SU-DHL-6 (cell line): Measurements from ENCODE around the gene HNRNPH3.
A peak's percentile ranks its signal among the peaks of the same experiment; 100 is the strongest.

Experiments
- H2AFZ ChIP-seq: fragments of 200-600 bp; sonication (generic); 2 replicates; pipeline ENCODE4 v1.6.1; 2014; ENCODE audit warnings: low read depth, mild to moderate bottlenecking, moderate library complexity, mixed read lengths, antibody characterized with exemption, low read length; ENCODE audit not compliant: severe bottlenecking
- H3F3A ChIP-seq: fragments of 200-600 bp; shearing (Covaris generic); 2 replicates; pipeline ENCODE4 v1.6.0; 2016; ENCODE audit warnings: antibody characterized with exemption, mild to moderate bottlenecking; ENCODE audit not compliant: insufficient read depth
- H3K27ac ChIP-seq: fragments of 200-600 bp; sonication (generic); 2 replicates; pipeline ENCODE4 v1.5.1; 2016; ENCODE audit warnings: low read depth, mild to moderate bottlenecking, low read length, moderate library complexity, mixed read lengths
- H3K27me3 ChIP-seq: fragments of 200-600 bp; sonication (generic), shearing (Covaris generic); 2 replicates; pipeline ENCODE4 v1.6.0; 2014; ENCODE audit warnings: mild to moderate bottlenecking, low read length
- H3K36me3 ChIP-seq: fragments of 200-600 bp; sonication (generic); 2 replicates; pipeline ENCODE4 v1.6.1; 2014; ENCODE audit warnings: mild to moderate bottlenecking, low read length, mixed read lengths
- H3K4me2 ChIP-seq: fragments of 300-600, 200-600 bp; shearing (Covaris generic), sonication (generic); 2 replicates; pipeline ENCODE4 v1.6.0; 2014; ENCODE audit warnings: low read length, low read depth, mild to moderate bottlenecking; ENCODE audit not compliant: poor library complexity, severe bottlenecking
- H3K4me3 ChIP-seq: fragments of 200-600 bp; sonication (generic); 2 replicates; pipeline ENCODE4 v1.5.1; 2014; ENCODE audit warnings: antibody characterized with exemption, low read length, mild to moderate bottlenecking, mixed read lengths; ENCODE audit not compliant: insufficient read depth, poor library complexity, severe bottlenecking
- H3K79me2 ChIP-seq: fragments of 200-600 bp; sonication (generic); 2 replicates; pipeline ENCODE4 v1.6.1; 2014; ENCODE audit warnings: mild to moderate bottlenecking, low read length, moderate library complexity; ENCODE audit not compliant: insufficient read depth
- H3K9ac ChIP-seq: fragments of 200-600 bp; sonication (generic); 2 replicates; pipeline ENCODE4 v1.7.0; 2014; ENCODE audit warnings: mild to moderate bottlenecking, low read length
- H3K9me2 ChIP-seq: fragments of 200-600 bp; sonication (generic); replicated peaks from 2 replicates; pipeline ENCODE4 v1.6.1; 2014; ENCODE audit warnings: low read length; ENCODE audit not compliant: insufficient read depth
- H3K9me3 ChIP-seq: fragments of 200-600 bp; sonication (generic); 2 replicates; pipeline ENCODE4 v1.6.1; 2014; ENCODE audit warnings: low read length, mixed read lengths; ENCODE audit not compliant: insufficient read depth
- H4K20me1 ChIP-seq: fragments of 200-600 bp; sonication (generic); 2 replicates; pipeline ENCODE4 v1.6.1; 2014; ENCODE audit warnings: low read depth, mild to moderate bottlenecking, antibody characterized with exemption, low read length, moderate library complexity, mixed read lengths
- EZH2phosphoT487 ChIP-seq: fragments of 200-600 bp; sonication (generic), shearing (Covaris generic); conservative IDR thresholded peaks from 2 replicates; pipeline ENCODE4 v1.6.1; 2018; ENCODE audit warnings: mild to moderate bottlenecking, antibody characterized with exemption, low read length, moderate library complexity, mixed read lengths
- TF ChIP-seq, protein P1 (sequence below): fragments of 200-600 bp; sonication (generic); IDR thresholded peaks from one replicate; pipeline ENCODE4 v1.5.1; 2017; ENCODE audit warnings: antibody characterized with exemption, mild to moderate bottlenecking, low read length, moderate library complexity; ENCODE audit not compliant: insufficient read depth, poor library complexity, severe bottlenecking

The HNRNPH3 gene

DNA sequence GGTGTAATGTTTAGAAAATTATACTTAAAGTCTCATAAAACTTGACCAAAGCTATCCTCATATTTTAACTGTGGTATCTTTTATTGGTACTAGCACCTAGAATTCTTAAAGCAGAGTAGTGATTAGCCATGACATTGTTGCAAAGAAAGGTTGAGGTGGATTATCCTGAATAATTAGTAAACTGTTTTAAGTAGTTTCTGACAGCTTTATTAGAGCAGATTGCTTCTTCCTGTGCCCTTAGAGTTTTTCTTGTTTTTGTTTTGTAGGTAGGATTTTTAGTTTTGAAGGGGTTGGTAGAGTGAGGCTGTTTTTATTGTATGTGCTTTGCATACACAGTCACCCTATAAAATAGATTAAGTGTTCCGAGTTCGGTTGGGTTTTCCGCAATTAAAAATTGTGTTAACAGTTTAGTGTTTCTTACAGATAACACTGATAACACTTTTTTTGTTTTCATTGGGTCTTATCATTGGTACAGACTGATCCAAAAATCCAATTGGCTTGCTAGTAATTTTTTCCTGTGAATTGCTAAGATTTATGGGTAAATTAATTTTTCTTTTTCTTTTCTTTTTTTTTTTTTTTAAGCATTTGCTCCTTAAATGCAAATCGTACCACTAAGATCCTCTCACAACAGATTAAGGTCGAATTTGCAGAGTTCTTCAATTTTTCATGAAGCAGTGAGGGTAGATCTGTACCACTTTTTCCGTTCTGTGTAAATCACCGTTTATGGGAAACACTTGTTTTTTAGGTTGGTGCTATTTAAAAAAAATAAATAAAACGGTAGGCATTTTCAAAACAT, 3.0 kb downstream of the HNRNPH3 start:
- Histone ChIP-seq H3K9me2 (no peaks in the 10 kb centered on the region), H3K9ac (peak overlapping the region; percentile 99), H2AFZ (no peak overlapping the region), H3K9me3 (no peaks in the 10 kb centered on the region), H3K36me3 (peaks cover 56% of the 10 kb centered on the region), H3K27ac (peak overlapping the region; percentile 4; the same call in 1 of the 2 replicates), H3K79me2 (peaks cover 80% of the 10 kb centered on the region), H3F3A (peaks cover 32% of the 10 kb centered on the region), H3K4me2 (peak overlapping the region; percentile 95), H3K27me3 (no peaks in the 10 kb centered on the region), H4K20me1 (peaks cover 65% of the 10 kb centered on the region), H3K4me3 (peak overlapping the region; percentile 97)
- no peak for TF ChIP-seq EZH2phosphoT487
- TF ChIP-seq, protein P1, sequence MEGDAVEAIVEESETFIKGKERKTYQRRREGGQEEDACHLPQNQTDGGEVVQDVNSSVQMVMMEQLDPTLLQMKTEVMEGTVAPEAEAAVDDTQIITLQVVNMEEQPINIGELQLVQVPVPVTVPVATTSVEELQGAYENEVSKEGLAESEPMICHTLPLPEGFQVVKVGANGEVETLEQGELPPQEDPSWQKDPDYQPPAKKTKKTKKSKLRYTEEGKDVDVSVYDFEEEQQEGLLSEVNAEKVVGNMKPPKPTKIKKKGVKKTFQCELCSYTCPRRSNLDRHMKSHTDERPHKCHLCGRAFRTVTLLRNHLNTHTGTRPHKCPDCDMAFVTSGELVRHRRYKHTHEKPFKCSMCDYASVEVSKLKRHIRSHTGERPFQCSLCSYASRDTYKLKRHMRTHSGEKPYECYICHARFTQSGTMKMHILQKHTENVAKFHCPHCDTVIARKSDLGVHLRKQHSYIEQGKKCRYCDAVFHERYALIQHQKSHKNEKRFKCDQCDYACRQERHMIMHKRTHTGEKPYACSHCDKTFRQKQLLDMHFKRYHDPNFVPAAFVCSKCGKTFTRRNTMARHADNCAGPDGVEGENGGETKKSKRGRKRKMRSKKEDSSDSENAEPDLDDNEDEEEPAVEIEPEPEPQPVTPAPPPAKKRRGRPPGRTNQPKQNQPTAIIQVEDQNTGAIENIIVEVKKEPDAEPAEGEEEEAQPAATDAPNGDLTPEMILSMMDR: no peak

DNA sequence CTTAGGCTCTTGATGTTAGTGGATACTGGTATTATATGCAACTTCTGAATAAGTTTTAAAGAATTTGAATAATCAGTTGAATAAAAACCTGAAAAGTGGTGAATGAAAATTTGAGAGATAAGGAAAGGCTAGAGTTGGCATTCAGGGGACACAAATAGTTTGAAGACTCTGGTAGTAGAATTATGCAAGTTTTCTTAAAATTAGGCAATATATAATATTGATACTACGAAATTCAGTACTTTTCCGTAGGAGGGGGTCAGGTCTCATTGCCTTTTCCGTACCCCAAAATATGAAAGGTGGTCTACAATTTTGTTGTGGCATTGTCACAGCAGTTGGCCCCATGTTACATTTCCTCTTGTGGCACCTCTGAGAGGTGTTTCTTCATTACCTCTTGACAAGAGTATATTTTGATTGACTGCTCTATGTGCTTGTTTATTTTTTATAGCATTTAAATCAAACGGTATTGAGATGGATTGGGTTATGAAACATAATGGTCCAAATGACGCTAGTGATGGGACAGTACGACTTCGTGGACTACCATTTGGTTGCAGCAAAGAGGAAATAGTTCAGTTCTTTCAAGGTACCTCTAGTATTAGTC, 5.0 kb downstream of the HNRNPH3 start:
- Histone ChIP-seq H4K20me1 (peaks cover 76% of the 10 kb centered on the region), H2AFZ (no peak overlapping the region), H3K9me2 (no peaks in the 10 kb centered on the region), H3K4me3 (no peak overlapping the region), H3K27ac (no peak overlapping the region), H3K79me2 (peaks cover 98% of the 10 kb centered on the region), H3K9me3 (no peaks in the 10 kb centered on the region), H3F3A (peaks cover 48% of the 10 kb centered on the region), H3K4me2 (peak overlapping the region; percentile 95), H3K9ac (no peak overlapping the region), H3K36me3 (peaks cover 75% of the 10 kb centered on the region), H3K27me3 (no peaks in the 10 kb centered on the region)
- TF ChIP-seq, protein P1: no peak
- TF ChIP-seq EZH2phosphoT487: no peak

DNA sequence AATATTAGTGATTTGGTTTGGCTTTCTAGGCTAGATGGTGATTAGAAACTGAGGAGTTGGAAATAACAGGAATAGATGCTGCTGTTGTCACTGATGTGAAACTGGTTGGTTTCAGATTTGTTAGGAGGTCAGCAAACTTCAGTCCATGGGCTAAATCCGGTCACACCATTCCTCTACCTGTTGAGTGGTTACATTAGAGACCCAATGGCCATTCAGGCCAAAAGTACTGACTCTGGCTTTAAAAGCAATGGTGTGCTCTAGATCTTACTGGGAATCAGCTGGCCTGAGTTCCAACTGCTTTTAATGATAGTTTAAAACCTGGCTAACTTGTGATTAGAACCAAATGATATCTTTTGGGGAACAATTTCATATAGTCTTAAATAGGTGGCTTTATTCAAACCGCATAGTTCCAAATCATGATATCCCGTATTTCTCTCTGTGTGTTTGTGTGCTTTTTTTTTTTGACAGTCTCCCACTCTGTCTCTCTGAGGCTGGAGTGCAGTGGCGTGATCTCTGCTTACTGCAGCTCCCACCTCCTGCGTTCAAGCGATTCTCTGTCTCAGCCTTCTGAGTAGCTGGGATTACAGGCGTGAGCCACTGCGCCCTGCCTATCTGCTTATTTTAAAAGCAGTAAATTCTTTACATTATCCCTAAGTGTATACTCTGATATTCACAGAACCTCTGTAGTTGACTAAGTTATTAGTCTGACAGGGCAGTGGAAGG, 8.7 kb downstream of the HNRNPH3 start:
- Histone ChIP-seq H3K79me2 (peaks cover 66% of the 10 kb centered on the region), H3K9me3 (no peaks in the 10 kb centered on the region), H2AFZ (no peak overlapping the region), H3K9me2 (no peaks in the 10 kb centered on the region), H3F3A (peaks cover 77% of the 10 kb centered on the region), H3K9ac (no peak overlapping the region), H3K4me3 (no peak overlapping the region), H3K27ac (no peak overlapping the region), H3K27me3 (no peaks in the 10 kb centered on the region), H3K36me3 (peaks cover 93% of the 10 kb centered on the region), H3K4me2 (no peak overlapping the region), H4K20me1 (peaks cover 65% of the 10 kb centered on the region)
- no peak for TF ChIP-seq EZH2phosphoT487
- TF ChIP-seq, protein P1: no peak
